Uterus (tissue), 4 donors: ENCODE measurements around the gene SEC14L5. TPM values are rescaled to one million over a fixed set of nuclear protein-coding genes. Genes with fewer than 3 reads are reported as not detected.

Experiments
- DNase-seq, 2 donors: peaks; one replicate each; pipeline ENCODE4 v3.0.0-alpha.2; 2019 to 2020
- H3K27ac ChIP-seq, 2 donors: fragments of 200-600 bp; sonication (generic); 1 replicate in 1 of 2; 2 replicates in 1 of 2; pipeline ENCODE4 v1.5.1; 2016 to 2018
- H3K27me3 ChIP-seq, 2 donors: fragments of 200-600 bp; sonication (generic); one replicate each; pipeline ENCODE4 v1.5.1; 2018 to 2019; ENCODE audit warnings: control low read depth in 1 of 2
- H3K36me3 ChIP-seq, 2 donors: fragments of 200-600 bp; sonication (generic); one replicate each; pipeline ENCODE4 v1.5.1; 2019; ENCODE audit warnings: control low read depth in 1 of 2
- H3K4me1 ChIP-seq, 2 donors: fragments of 200-600 bp; sonication (generic); one replicate each; pipeline ENCODE4 v1.5.1; 2018 to 2019; ENCODE audit warnings: control low read depth in 1 of 2
- H3K4me3 ChIP-seq, 2 donors: fragments of 200-600 bp; sonication (generic); 1 replicate in 1 of 2; 2 replicates in 1 of 2; pipeline ENCODE4 v1.5.1; 2018 to 2019; ENCODE audit warnings: mild to moderate bottlenecking in 1 of 2
- H3K9me3 ChIP-seq, 2 donors: fragments of 200-600 bp; sonication (generic); one replicate each; pipeline ENCODE4 v1.5.1; 2019; ENCODE audit warnings: control low read depth in 1 of 2
- CTCF ChIP-seq, 4 experiments: fragments of 200-600 bp in 2 of 4; fragments of 450-650 bp in 2 of 4; sonication (generic) in 2 of 4; IDR thresholded peaks; one replicate each; pipeline ENCODE4 v1.5.1; 2016 to 2019; ENCODE audit warnings: antibody characterized with exemption in 4 of 4, mild to moderate bottlenecking in 2 of 4, moderate library complexity in 1 of 4
- POLR2A ChIP-seq, 2 donors: fragments of 450-650 bp; IDR thresholded peaks; one replicate each; pipeline ENCODE4 v1.6.1; 2016; ENCODE audit warnings: antibody characterized with exemption in 2 of 2, mild to moderate bottlenecking in 1 of 2, moderate library complexity in 1 of 2
- intact Hi-C: fragments of 100-400 bp; cut with DNase I; formaldehyde crosslinking; loops from one replicate; pipeline ENCODE4 v1.15.1; 2023; ENCODE audit warnings: low total_unique reads
- total RNA-seq, 4 donors: library from RNA; depleted of rRNA in 3 of 4; stranded (reverse); fragments of >200 nt in 3 of 4; gene quantifications; one replicate each; pipeline versions ENCODE4 v1.1.0 to v1.2.4, GENCODE V29; 2014 to 2023
- donor health status: DM: yes; HTN: yes; CAD: no.

Gene SEC14L5
- total RNA-seq, 4 donors from 2014 or later = 0.28 to 2.0 TPM; not detected in 2

DNA sequence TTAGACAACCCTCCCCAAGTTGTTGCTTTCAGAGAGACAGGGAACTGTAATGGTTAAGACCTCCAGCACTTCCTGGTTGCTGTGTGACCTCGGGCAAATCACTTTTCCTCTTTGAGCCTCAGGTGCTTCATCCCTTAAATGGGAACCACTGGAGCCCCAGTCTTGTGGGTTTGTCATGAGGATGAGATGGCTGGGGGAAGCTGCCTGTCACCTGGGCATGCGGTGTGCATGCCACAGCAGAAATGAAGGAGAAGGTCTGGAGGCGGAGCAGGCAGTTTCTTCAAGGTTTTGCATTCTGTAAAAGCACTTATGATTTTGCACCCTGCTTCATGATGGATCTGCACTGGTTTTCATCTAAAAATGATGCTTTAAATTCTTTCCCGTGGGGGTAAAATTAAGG is 53.5 kb downstream of the SEC14L5 start:
- no peak overlapping the region for H3K27ac ChIP-seq

GRCh38 chr16:5012887-5013286 is 54.8 kb downstream of the SEC14L5 start:
- Histone ChIP-seq H3K4me1 (no peaks in the 10 kb centered on the region), H3K4me3 (no peak overlapping the region), H3K27ac (no peak overlapping the region), H3K9me3 (no peaks in the 10 kb centered on the region), H3K36me3 (no peaks in the 10 kb centered on the region), H3K27me3 (no peaks in the 10 kb centered on the region)
- TF ChIP-seq CTCF (IDR thresholded peaks at IDR 0.05) (no peak), POLR2A (IDR thresholded peaks at IDR 0.05) (no peak)
- DNase-seq = no peak
- intact Hi-C loops = no loop called here

More for the DNA sequence above, 53.5 kb downstream of the SEC14L5 start:
- H3K9me3 ChIP-seq = no peaks in the 10 kb centered on the region
- H3K4me1 ChIP-seq = no peaks in the 10 kb centered on the region
- TF ChIP-seq POLR2A (IDR thresholded peaks at IDR 0.05) (no peak), CTCF (IDR thresholded peaks at IDR 0.05) (no peak)
- H3K4me3 ChIP-seq = no peak overlapping the region
- no peaks in the 10 kb centered on the region for H3K36me3 ChIP-seq
- intact Hi-C loops = no loop called here
- H3K27me3 ChIP-seq = no peaks in the 10 kb centered on the region
- DNase-seq = no peak

DNA sequence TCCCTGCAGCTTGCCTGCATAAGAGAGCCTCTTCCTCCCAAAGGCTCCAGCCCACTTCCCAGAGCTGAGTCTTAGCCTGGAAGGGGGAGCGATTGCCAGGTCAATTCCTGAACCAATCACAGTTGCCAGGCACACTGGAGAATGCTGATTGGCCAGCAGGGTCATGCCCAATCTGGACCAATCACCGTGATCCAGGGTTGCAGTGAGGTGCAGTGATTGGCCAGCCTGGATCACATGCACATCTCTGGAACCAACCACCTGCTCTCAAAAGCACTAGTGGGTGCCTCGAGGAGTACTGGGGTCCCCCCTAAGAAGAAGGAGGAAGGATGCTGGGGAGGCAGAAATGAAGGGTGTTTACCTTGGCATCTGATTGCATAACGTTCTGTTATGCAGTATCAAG is 57.2 kb downstream of the SEC14L5 start:
- no peaks in the 10 kb centered on the region for H3K36me3 ChIP-seq
- no peaks in the 10 kb centered on the region for H3K9me3 ChIP-seq
- no peak overlapping the region for H3K27ac ChIP-seq
- H3K27me3 ChIP-seq = no peaks in the 10 kb centered on the region
- no peak for DNase-seq
- H3K4me1 ChIP-seq = no peaks in the 10 kb centered on the region
- intact Hi-C loops = no loop called here
- TF ChIP-seq POLR2A (IDR thresholded peaks at IDR 0.05) (no peak), CTCF (IDR thresholded peaks at IDR 0.05) (no peak)
- no peak overlapping the region for H3K4me3 ChIP-seq

- TF ChIP-seq CTCF (IDR thresholded peaks at IDR 0.05) (no peak), POLR2A (IDR thresholded peaks at IDR 0.05) (no peak)
- Histone ChIP-seq H3K36me3 (no peaks in the 10 kb centered on the region), H3K9me3 (no peaks in the 10 kb centered on the region), H3K27me3 (no peaks in the 10 kb centered on the region), H3K4me3 (no peak overlapping the region), H3K27ac (no peak overlapping the region), H3K4me1 (no peaks in the 10 kb centered on the region)
- intact Hi-C loops = no loop called here
- DNase-seq = no peak
Measured at GRCh38 chr16:5015887-5016286, 57.8 kb downstream of the SEC14L5 start.

DNA sequence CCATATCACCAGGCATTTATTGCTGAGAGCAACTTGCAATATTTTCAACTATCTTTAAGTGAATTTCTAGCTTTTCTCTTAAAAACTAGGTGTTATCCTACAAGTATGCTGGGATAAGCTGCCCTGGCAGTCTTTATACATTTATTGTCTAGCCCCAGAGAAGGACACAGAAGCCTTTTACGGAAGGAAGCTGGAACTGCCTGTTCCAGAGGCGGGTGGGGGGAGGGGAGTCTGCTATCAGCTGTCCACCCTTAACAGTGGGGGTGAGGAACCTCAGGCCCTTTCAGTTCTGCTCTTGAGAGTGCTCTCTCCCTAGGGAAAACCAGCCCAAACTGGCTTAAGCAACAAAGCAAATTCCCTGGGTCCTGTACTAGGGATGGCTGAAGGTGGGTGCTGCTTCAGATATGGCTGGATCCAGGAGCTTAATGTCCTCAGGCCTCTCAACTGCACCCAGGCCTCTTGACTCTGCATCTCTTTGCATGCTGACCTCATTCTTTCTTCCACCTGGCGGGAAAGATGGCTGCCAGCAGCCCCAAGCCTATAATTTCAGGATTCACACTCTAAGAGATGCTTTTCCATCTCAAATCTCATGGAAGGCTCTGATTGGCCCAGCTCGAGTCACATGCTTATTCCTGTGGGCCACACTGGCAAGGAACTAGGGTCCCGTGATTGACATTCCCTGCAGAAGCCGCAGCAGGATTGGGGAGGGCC is 59.0 kb downstream of the SEC14L5 start:
- Histone ChIP-seq H3K27ac (no peak overlapping the region), H3K4me3 (no peak overlapping the region), H3K27me3 (no peaks in the 10 kb centered on the region), H3K9me3 (no peaks in the 10 kb centered on the region), H3K36me3 (no peaks in the 10 kb centered on the region), H3K4me1 (no peaks in the 10 kb centered on the region)
- TF ChIP-seq POLR2A (IDR thresholded peaks at IDR 0.05) = no peak
- TF ChIP-seq CTCF (IDR thresholded peaks at IDR 0.05) = no peak
- DNase-seq = no peak
- intact Hi-C loops = no loop called here
